ENCODE measurements around the gene TSSK2. TPM values are rescaled to one million over a fixed set of nuclear protein-coding genes. Genes with fewer than 3 reads are reported as not detected.

Gene TSSK2
- total and polyA plus RNA-seq, 11 donors = 0.04 to 0.19 (median 0.12) TPM; not detected in 8

GRCh38 chr22:19122752-19123492, 8.2 kb upstream of the TSSK2 start:
- WGBS, 4 donors = 19 to 28% (median 24%) methylated on average over 17 to 27 of the region's 27 CpGs

GRCh38 chr22:19123936-19124335, 7.2 kb upstream of the TSSK2 start:
- no peak overlapping the region for H3K27ac ChIP-seq
- TF ChIP-seq CTCF (IDR thresholded peaks at IDR 0.05) (no peak), POLR2A (IDR thresholded peaks at IDR 0.05) (no peak)
- H3K27me3 ChIP-seq = no peaks in the 10 kb centered on the region
- 86 to 88% (median 87%) methylated on average over 4 of the region's 4 CpGs for WGBS, 4 donors
- intact Hi-C loops (cut with DNase I) = loop anchor here in 1 of 10 donors (10.0 kb wide), 1 partner anchor 59 kb away; no protein-coding TSS in a partner anchor
- H3K4me3 ChIP-seq = no peak overlapping the region
- DNase-seq (no peak), ATAC-seq (no peak)
- H3K9me3 ChIP-seq = no peaks in the 10 kb centered on the region
- H3K36me3 ChIP-seq = no peaks in the 10 kb centered on the region
- peaks cover 4 to 36% (median 30%) of the 10 kb centered on the region in 12 donors for H3K4me1 ChIP-seq

More at GRCh38 chr22:19122752-19123492, 8.2 kb upstream of the TSSK2 start:
- peak in 1 of 5 donors; percentile 45 for DNase-seq
- peaks cover 0 to 2% (median 0%) of the 10 kb centered on the region in 9 donors for H3K36me3 ChIP-seq
- H3K27me3 ChIP-seq = no peaks in the 10 kb centered on the region
- H3K27ac ChIP-seq = peak overlapping the region in 10 of 12 donors; percentile 13 to 98 (median 70)
- intact Hi-C loops (cut with DNase I) = loop anchor here in 1 of 10 donors (10.0 kb wide), 1 partner anchor 58 kb away; no protein-coding TSS in a partner anchor
- peaks cover 4 to 46% (median 39%) of the 10 kb centered on the region in 12 donors for H3K4me1 ChIP-seq
- peak overlapping the region; percentile 86 to 98 (median 94) for H3K4me3 ChIP-seq
- no peaks in the 10 kb centered on the region for H3K9me3 ChIP-seq
- peak in 3 of 4 donors; percentile 14 to 16 (median 15) for ATAC-seq
- TF ChIP-seq POLR2A (IDR thresholded peaks at IDR 0.05) = no peak
- TF ChIP-seq CTCF (IDR thresholded peaks at IDR 0.05) = no peak

- Histone ChIP-seq H3K4me3 (no peak overlapping the region), H3K4me1 (peaks cover 4 to 32% (median 26%) of the 10 kb centered on the region in 12 donors), H3K9me3 (no peaks in the 10 kb centered on the region), H3K27me3 (no peaks in the 10 kb centered on the region), H3K36me3 (no peaks in the 10 kb centered on the region), H3K27ac (no peak overlapping the region)
- ATAC-seq = no peak
- intact Hi-C loops (cut with DNase I) = loop anchor here in 1 of 10 donors (10.0 kb wide), 1 partner anchor 60 kb away; no protein-coding TSS in a partner anchor
- no peak for TF ChIP-seq POLR2A (IDR thresholded peaks at IDR 0.05)
- TF ChIP-seq CTCF (IDR thresholded peaks at IDR 0.05) = no peak
- 76 to 87% (median 79%) methylated on average over 4 of the region's 4 CpGs for WGBS, 4 donors
- DNase-seq = no peak
Measured at GRCh38 chr22:19124377-19124776, 6.7 kb upstream of the TSSK2 start.

- TF ChIP-seq POLR2A (IDR thresholded peaks at IDR 0.05) = no peak
- no peak for TF ChIP-seq CTCF (IDR thresholded peaks at IDR 0.05)
- Histone ChIP-seq H3K9me3 (no peaks in the 10 kb centered on the region), H3K36me3 (no peaks in the 10 kb centered on the region), H3K4me1 (peaks cover 4 to 25% (median 19%) of the 10 kb centered on the region in 12 donors), H3K27me3 (no peaks in the 10 kb centered on the region), H3K4me3 (no peak overlapping the region), H3K27ac (no peak overlapping the region)
- ATAC-seq (no peak), DNase-seq (no peak)
- intact Hi-C loops (cut with DNase I) = loop anchor here in 1 of 10 donors (10.0 kb wide), 1 partner anchor 60 kb away; no protein-coding TSS in a partner anchor
- 93 to 95% (median 94%) methylated on average over 9 to 11 of the region's 11 CpGs for WGBS, 4 donors
Measured at GRCh38 chr22:19125011-19125410, 6.1 kb upstream of the TSSK2 start.

Measured in heart left ventricle (tissue), 16 donors.